Fibroblast of skin of left quadriceps (primary cell): ENCODE measurements around the gene JMJD8.
A peak's percentile ranks its signal among the peaks of the same experiment; 100 is the strongest.

Experiments used
- DNase-seq, 2 experiments: peaks; one replicate each; pipeline ENCODE4 v3.0.0-alpha.2; 2013; ENCODE audit warnings: low read depth in 2 of 2

JMJD8 gene

DNA sequence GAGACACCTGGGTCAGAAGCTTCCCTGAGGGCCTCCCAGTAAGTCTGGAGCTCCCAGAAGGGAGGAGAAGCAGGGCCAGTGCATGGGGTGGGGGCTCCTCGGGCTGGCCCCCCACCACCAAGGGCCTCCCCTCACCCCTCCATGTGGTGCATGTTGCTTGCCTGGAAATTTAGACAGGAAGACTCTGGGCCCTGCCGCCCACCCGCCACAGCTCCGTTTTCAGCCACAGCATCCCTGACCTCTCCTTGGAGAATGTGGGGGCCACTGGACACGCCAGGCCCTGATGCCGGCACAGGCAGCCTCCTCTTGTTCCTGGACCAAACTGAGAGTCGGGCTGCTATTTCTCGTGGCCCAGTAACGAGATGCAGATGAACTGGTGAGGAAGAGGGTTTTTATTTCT, 45.3 kb downstream of the JMJD8 start:
- DNase-seq = no peak

DNA sequence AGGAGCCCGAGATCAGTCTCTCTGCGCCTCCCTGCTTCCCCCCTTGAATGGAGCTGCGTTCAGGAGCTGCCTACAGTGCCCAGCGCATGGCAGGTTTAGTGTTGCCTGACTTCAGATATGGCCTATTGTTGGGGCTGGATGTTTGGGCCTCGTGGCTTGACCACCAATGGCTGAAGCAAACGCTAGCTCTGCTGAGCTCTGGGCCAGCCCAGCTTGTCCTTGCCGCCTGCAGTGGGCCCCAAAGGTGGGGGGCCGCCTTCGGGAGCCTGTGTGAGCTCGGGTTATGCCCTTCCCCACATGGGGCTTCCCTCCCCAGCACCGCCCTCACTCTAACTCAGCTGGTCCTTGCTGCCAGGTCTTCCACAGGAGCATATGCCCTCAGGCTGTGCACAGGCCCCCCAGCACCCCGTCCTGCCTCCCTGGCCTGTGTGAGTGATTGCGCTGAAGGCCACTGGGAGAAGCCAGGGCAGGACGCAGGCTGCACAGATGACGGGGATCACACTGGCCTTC, 46.0 kb downstream of the JMJD8 start:
- DNase-seq = no peak

- peak; percentile 77 to 79 for DNase-seq
Measured at GRCh38 chr16:637081-638018, 46.8 kb downstream of the JMJD8 start.

DNA sequence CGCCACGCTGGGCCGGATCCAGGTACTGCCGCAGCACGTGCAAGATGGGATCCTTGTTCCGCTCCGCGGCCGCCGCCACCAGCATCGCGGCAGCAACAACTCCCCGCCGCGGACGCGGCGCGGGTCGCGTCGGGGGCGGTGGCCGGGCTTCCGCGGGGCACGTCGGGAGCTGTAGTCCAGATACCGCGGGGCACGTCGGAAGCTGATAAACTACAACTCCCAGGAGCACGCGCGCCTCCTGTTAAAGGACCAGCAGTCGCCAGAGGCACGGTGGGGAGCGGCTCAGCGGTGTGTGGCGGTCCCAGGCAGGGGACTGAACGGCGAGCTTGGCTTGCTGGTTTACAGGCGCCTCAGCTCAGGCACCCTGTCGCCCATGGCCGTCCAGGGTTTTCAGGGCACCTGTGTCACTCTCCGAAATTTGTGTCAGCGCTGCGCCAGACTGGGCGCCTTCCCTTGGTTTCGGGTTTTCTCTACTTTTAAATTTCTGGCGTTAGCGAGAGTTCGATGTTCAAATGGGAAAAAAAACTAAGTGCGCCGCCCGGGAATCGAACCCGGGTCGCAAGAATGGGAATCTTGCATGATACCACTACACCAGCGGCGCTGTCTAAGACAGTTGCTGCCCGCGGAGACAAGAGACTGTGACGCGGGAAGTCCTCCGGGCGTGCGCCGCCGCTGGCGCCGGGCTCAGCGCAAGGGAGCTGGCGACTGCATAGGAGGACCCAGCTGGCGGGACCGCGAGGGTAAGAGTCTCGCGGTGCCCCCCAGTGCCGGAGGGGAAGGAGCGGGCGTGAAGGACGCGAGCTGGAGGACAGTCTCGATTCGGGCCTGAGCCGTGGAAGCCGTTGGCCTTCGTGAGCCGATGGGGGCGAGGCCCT, 47.7 kb downstream of the JMJD8 start, which contains the start of gene METTL26:
METTL26 (minus strand) TSS at position 100 of the 875 bp plus-strand sequence; CDS start at position 85, 15 bp downstream.
- peak; percentile 82 to 84 for DNase-seq

- no peak for DNase-seq
Measured at GRCh38 chr16:635573-636205, 48.4 kb downstream of the JMJD8 start.

DNA sequence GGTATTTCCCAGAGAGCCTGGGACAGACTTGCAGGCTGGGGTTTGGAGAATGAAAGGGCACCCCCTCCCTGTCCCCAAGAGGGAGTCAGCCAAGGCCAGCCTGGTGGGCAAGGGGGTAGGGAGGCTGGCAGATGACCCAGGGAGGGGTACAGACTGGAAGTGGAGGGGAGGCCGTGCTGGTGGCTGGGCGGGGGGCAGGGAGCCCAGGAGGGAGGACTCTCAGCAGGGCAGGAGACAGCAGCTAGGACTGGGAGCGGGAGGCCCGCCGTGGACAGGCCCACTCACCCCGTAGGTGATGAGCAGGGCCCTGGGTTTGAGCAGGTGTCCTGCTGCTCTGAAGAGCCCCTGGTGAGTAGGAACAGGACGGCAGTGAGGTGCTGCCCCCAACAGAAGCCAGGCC, 49.1 kb downstream of the JMJD8 start:
- DNase-seq = no peak

GRCh38 chr16:634051-634670, 50.0 kb downstream of the JMJD8 start:
- DNase-seq = no peak

DNA sequence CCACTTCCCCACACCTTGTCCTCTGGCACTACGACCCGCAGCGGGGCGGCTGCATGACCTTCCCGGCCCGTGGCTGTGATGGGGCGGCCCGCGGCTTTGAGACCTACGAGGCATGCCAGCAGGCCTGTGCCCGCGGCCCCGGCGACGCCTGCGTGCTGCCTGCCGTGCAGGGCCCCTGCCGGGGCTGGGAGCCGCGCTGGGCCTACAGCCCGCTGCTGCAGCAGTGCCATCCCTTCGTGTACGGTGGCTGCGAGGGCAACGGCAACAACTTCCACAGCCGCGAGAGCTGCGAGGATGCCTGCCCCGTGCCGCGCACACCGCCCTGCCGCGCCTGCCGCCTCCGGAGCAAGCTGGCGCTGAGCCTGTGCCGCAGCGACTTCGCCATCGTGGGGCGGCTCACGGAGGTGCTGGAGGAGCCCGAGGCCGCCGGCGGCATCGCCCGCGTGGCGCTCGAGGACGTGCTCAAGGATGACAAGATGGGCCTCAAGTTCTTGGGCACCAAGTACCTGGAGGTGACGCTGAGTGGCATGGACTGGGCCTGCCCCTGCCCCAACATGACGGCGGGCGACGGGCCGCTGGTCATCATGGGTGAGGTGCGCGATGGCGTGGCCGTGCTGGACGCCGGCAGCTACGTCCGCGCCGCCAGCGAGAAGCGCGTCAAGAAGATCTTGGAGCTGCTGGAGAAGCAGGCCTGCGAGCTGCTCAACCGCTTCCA, 50.6 kb downstream of the JMJD8 start:
- DNase-seq = no peak

- no peak for DNase-seq
Measured at GRCh38 chr16:632486-633335, 51.4 kb downstream of the JMJD8 start.

- no peak for DNase-seq
Measured at GRCh38 chr16:631808-632358, 52.3 kb downstream of the JMJD8 start.
